Thymus (tissue), 11 donors: ENCODE measurements around the gene MACROH2A1. TPM values are rescaled to one million over a fixed set of nuclear protein-coding genes. Genes with fewer than 3 reads are reported as not detected.

Experiments
- DNase-seq, 9 donors: peaks; one replicate each; pipeline ENCODE4 v3.0.0-alpha.2; 2013; ENCODE audit warnings: low spot score in 9 of 9, low read depth in 6 of 9, missing footprints in 1 of 9
- H3K27ac ChIP-seq, 2 donors: one replicate each; pipeline ENCODE4 v1.5.1; 2013; ENCODE audit warnings: control low read depth in 1 of 2, low read depth in 1 of 2, low read length in 1 of 2, mild to moderate bottlenecking in 1 of 2, moderate library complexity in 1 of 2
- H3K27me3 ChIP-seq, 2 donors: one replicate each; pipeline ENCODE4 v1.5.1; 2013; ENCODE audit warnings: low read length in 1 of 2; ENCODE audit not compliant: control insufficient read depth in 2 of 2, insufficient read depth in 1 of 2
- H3K36me3 ChIP-seq, 2 donors: one replicate each; pipeline ENCODE4 v1.5.1; 2013; ENCODE audit warnings: low read length in 1 of 2, mild to moderate bottlenecking in 1 of 2, moderate library complexity in 1 of 2; ENCODE audit not compliant: control insufficient read depth in 2 of 2, insufficient read depth in 2 of 2
- H3K4me1 ChIP-seq, 2 donors: one replicate each; pipeline ENCODE4 v1.5.1; 2013; ENCODE audit warnings: low read length in 2 of 2; ENCODE audit not compliant: control insufficient read depth in 2 of 2, insufficient read depth in 2 of 2
- H3K4me3 ChIP-seq, 2 donors: one replicate each; pipeline ENCODE4 v1.5.1; 2013; ENCODE audit warnings: low read length in 2 of 2, control low read depth in 1 of 2, mild to moderate bottlenecking in 1 of 2
- H3K9me3 ChIP-seq, 2 donors: one replicate each; pipeline ENCODE4 v1.5.1; 2013; ENCODE audit warnings: low read length in 1 of 2, mild to moderate bottlenecking in 1 of 2; ENCODE audit not compliant: control insufficient read depth in 2 of 2, insufficient read depth in 1 of 2
- WGBS: extraction: QIAGEN DNeasy Blood & Tissue Kit; methylation state at CpG from one replicate; pipeline ENCODE4 v1.1.7; 2013; 5-methylcytosine and 5-hydroxymethylcytosine counted together
- polyA plus RNA-seq: library from polyadenylated mRNA; stranded (reverse); fragments of 200-250 nt; gene quantifications from one replicate; pipeline ENCODE4 v1.2.3, GENCODE V29; 2013
- total RNA-seq: library from RNA; stranded (reverse); fragments of 120-200 nt; gene quantifications from one replicate; pipeline ENCODE4 v1.2.4, GENCODE V29; 2013
- donor health status: healthy.

The MACROH2A1 gene
- total and polyA plus RNA-seq, 2 donors: 206 to 244 TPM

- DNase-seq: no peak
- WGBS: 85% methylated on average over 12 of the region's 12 CpGs
- Histone ChIP-seq H3K4me1 (peaks cover 3 to 15% of the 10 kb centered on the region in 2 donors), H3K4me3 (no peak overlapping the region), H3K36me3 (no peaks in the 10 kb centered on the region), H3K9me3 (peaks cover 0 to 4% of the 10 kb centered on the region in 2 donors), H3K27ac (no peak overlapping the region), H3K27me3 (no peaks in the 10 kb centered on the region)
Measured at GRCh38 chr5:135429301-135430134, 30.5 kb upstream of the MACROH2A1 start.

DNA sequence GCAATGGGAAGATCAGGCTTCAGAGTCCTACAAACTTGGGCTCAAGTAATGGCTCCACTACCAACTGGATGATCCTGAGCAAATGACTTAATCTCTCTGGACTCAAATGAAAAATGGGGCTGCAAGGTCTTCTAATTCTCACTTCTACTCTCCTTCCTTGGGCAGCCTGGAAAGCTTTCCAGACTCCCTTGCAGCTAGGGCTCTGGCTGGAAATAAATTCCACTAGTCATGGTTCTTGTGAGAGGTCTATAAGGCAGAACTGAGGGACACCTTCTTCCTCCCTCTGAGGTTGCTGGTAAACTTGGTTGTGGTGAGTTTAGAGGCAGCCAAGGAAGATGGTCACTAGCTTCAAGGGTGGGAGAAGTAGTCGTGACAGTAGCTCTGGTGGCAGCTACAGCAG lies 29.6 kb upstream of the MACROH2A1 start:
- Histone ChIP-seq H3K4me1 (peaks cover 3 to 15% of the 10 kb centered on the region in 2 donors), H3K27ac (no peak overlapping the region), H3K4me3 (no peak overlapping the region), H3K36me3 (no peaks in the 10 kb centered on the region), H3K9me3 (peaks cover 0 to 4% of the 10 kb centered on the region in 2 donors), H3K27me3 (no peaks in the 10 kb centered on the region)
- WGBS: 83% methylated on average over 1 of the region's 1 CpG
- no peak for DNase-seq

DNA sequence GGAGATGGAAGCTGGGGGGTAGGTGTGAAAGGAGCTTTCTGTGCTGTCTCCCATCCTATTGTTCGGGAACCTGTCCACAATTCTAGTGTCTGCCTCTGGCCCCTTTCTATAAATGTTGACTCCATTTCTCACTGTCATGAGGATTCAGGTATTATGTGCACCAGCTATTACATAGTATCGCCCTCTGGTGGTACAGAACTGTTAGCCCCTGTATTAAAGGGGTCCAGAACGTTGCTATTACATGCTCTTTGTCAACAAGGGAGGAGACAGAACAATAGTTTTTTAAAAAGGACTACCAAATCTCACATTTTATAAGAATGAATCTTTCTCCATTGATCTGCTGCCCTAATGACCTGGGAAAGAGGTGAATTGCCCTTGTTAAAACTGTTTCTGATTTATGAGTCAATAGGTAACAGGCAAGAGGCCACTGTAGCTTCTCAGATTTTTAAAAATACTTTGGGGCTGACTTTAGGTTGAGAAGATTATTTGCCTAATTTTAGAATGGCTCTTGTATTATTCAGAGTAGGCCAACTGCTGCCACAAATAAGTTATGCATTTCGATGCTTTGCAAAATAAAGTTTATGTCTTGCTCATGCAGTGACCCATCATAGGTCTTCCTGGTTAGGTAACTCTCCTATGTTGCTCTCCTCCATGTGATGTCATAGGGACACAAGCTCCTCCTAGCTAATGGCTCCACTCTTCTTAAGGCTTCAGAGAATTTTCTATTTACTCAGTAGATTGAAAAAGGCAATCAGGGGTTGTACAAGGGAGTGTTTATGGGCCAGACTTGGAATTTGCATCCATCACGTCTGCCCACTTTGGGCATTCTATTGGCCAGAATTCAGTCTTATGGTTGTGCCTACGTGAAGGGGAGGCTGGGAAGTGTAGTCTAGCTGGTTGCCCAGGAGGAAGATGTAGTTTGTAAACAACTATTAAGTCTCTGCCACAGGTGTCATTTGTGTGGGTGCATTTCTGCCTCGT lies 27.4 kb upstream of the MACROH2A1 start:
- 41% methylated on average over 7 of the region's 7 CpGs for WGBS
- Histone ChIP-seq H3K27ac (peak overlapping the region; percentile 40 to 70), H3K4me1 (peaks cover 3 to 15% of the 10 kb centered on the region in 2 donors), H3K27me3 (no peaks in the 10 kb centered on the region), H3K9me3 (peaks cover 0 to 4% of the 10 kb centered on the region in 2 donors), H3K36me3 (no peaks in the 10 kb centered on the region), H3K4me3 (no peak overlapping the region)
- peak in 8 of 9 donors; percentile 18 to 77 (median 42) for DNase-seq

- H3K4me3 ChIP-seq: no peak overlapping the region
- DNase-seq: peak in 1 of 9 donors; percentile 37
- H3K9me3 ChIP-seq: peaks cover 0 to 4% of the 10 kb centered on the region in 2 donors
- H3K27ac ChIP-seq: peak overlapping the region in 1 of 2 donors; percentile 70
- H3K36me3 ChIP-seq: no peaks in the 10 kb centered on the region
- peaks cover 3 to 15% of the 10 kb centered on the region in 2 donors for H3K4me1 ChIP-seq
- no peaks in the 10 kb centered on the region for H3K27me3 ChIP-seq
- WGBS: 6% methylated on average over 2 of the region's 2 CpGs
Measured at GRCh38 chr5:135425641-135426040, 26.6 kb upstream of the MACROH2A1 start.

- Histone ChIP-seq H3K27ac (no peak overlapping the region), H3K36me3 (no peaks in the 10 kb centered on the region), H3K4me3 (no peak overlapping the region), H3K27me3 (no peaks in the 10 kb centered on the region), H3K9me3 (peaks cover 0 to 4% of the 10 kb centered on the region in 2 donors), H3K4me1 (peaks cover 3 to 15% of the 10 kb centered on the region in 2 donors)
- DNase-seq: no peak
- 89% methylated on average over 1 of the region's 1 CpG for WGBS
Measured at GRCh38 chr5:135423846-135424168, 24.8 kb upstream of the MACROH2A1 start.

- H3K9me3 ChIP-seq: no peaks in the 10 kb centered on the region
- WGBS: 80% methylated on average over 7 of the region's 7 CpGs
- no peak overlapping the region for H3K4me3 ChIP-seq
- H3K27me3 ChIP-seq: no peaks in the 10 kb centered on the region
- no peaks in the 10 kb centered on the region for H3K36me3 ChIP-seq
- no peak overlapping the region for H3K27ac ChIP-seq
- H3K4me1 ChIP-seq: peaks cover 3 to 15% of the 10 kb centered on the region in 2 donors
- DNase-seq: no peak
Measured at GRCh38 chr5:135423146-135423845, 24.3 kb upstream of the MACROH2A1 start.

- no peak overlapping the region for H3K4me3 ChIP-seq
- H3K36me3 ChIP-seq: no peaks in the 10 kb centered on the region
- H3K9me3 ChIP-seq: no peaks in the 10 kb centered on the region
- no peak overlapping the region for H3K27ac ChIP-seq
- H3K27me3 ChIP-seq: no peaks in the 10 kb centered on the region
- peaks cover 3 to 15% of the 10 kb centered on the region in 2 donors for H3K4me1 ChIP-seq
- no peak for DNase-seq
Measured at GRCh38 chr5:135422419-135422818, 23.4 kb upstream of the MACROH2A1 start.

GRCh38 chr5:135417083-135417482 lies 18.1 kb upstream of the MACROH2A1 start:
- Histone ChIP-seq H3K27ac (no peak overlapping the region), H3K9me3 (no peaks in the 10 kb centered on the region)

More at GRCh38 chr5:135417083-135417482, 18.1 kb upstream of the MACROH2A1 start:
- Histone ChIP-seq H3K4me1 (no peaks in the 10 kb centered on the region), H3K36me3 (no peaks in the 10 kb centered on the region), H3K4me3 (no peak overlapping the region), H3K27me3 (no peaks in the 10 kb centered on the region)
- no peak for DNase-seq
